SK-N-SH treated with all-trans-retinoic acid at 6 μM for 48 hours (cell line): ENCODE data around the gene MYPN.

Experiments used
- ATAC-seq: fragments of 200-7000 bp; cut with Tn5 transposase; 3 replicates; pipeline ENCODE4 v1.9.1; 2020; ENCODE audit warnings: mild to moderate bottlenecking, moderate library complexity
- ARNTL ChIP-seq: fragments of 450-650 bp; formaldehyde crosslinking; IDR thresholded peaks from 2 replicates; pipeline ENCODE4 v1.5.0; 2020; ENCODE audit warnings: low read depth, mild to moderate bottlenecking, moderate library complexity, borderline replicate concordance
- CSDC2 ChIP-seq: fragments of 250-450 bp; sonication (Bioruptor Pico); IDR thresholded peaks from 2 replicates; pipeline ENCODE4 v1.5.0; 2020; ENCODE audit warnings: mild to moderate bottlenecking, moderate library complexity
- ESRRG ChIP-seq: fragments of 250-450 bp; sonication (Bioruptor Pico); IDR thresholded peaks from 2 replicates; pipeline ENCODE4 v1.6.1; 2021; ENCODE audit warnings: mild to moderate bottlenecking
- GLIS3 ChIP-seq: fragments of 250-450 bp; sonication (Bioruptor Pico); IDR thresholded peaks from 2 replicates; pipeline ENCODE4 v1.5.0; 2020; ENCODE audit warnings: mild to moderate bottlenecking, moderate library complexity
- OSR1 ChIP-seq: fragments of 250-450 bp; sonication (Bioruptor Pico); IDR thresholded peaks from 2 replicates; pipeline ENCODE4 v1.8.0; 2022; ENCODE audit warnings: moderate library complexity, mild to moderate bottlenecking, inconsistent platforms
- PPARA ChIP-seq: fragments of 250-450 bp; sonication (Bioruptor Pico); IDR thresholded peaks from 2 replicates; pipeline ENCODE4 v1.5.0; 2020; ENCODE audit warnings: mild to moderate bottlenecking, borderline replicate concordance
- RARB ChIP-seq: fragments of 250-450 bp; sonication (Bioruptor Pico); IDR thresholded peaks from 2 replicates; pipeline ENCODE4 v1.8.0; 2021; ENCODE audit warnings: mild to moderate bottlenecking, moderate library complexity
- TCF4 ChIP-seq: fragments of 250-450 bp; sonication (Bioruptor Pico); IDR thresholded peaks from 2 replicates; pipeline ENCODE4 v1.8.0; 2021; ENCODE audit warnings: mild to moderate bottlenecking, moderate library complexity, borderline replicate concordance
- TOX ChIP-seq: fragments of 250-450 bp; sonication (Bioruptor Pico); IDR thresholded peaks from 2 replicates; pipeline ENCODE4 v1.8.0; 2021; ENCODE audit warnings: mild to moderate bottlenecking, moderate library complexity, borderline replicate concordance
- ZC3H10 ChIP-seq: fragments of 250-450 bp; sonication (Bioruptor Pico); IDR thresholded peaks from 2 replicates; pipeline ENCODE4 v1.5.1; 2021; ENCODE audit warnings: mild to moderate bottlenecking, moderate library complexity
- ZFP3 ChIP-seq: fragments of 250-450 bp; sonication (Bioruptor Pico); IDR thresholded peaks from 2 replicates; pipeline ENCODE4 v1.5.0; 2020; ENCODE audit warnings: mild to moderate bottlenecking, moderate library complexity
- ZFP30 ChIP-seq: fragments of 450-650 bp; formaldehyde crosslinking; IDR thresholded peaks from 2 replicates; pipeline ENCODE4 v1.5.0; 2022; ENCODE audit warnings: mild to moderate bottlenecking, moderate library complexity
- ZNF565 ChIP-seq: fragments of 450-650 bp; formaldehyde crosslinking; conservative IDR thresholded peaks from 2 replicates; pipeline ENCODE4 v1.5.0; 2020; ENCODE audit warnings: low read depth, mild to moderate bottlenecking, moderate library complexity
- ZNF8 ChIP-seq: fragments of 450-650 bp; formaldehyde crosslinking; IDR thresholded peaks from 2 replicates; pipeline ENCODE4 v1.5.0; 2020; ENCODE audit warnings: mild to moderate bottlenecking, moderate library complexity
- TF ChIP-seq, protein P1 (sequence below): fragments of 250-450 bp; sonication (Bioruptor Pico); IDR thresholded peaks from 2 replicates; pipeline ENCODE4 v1.8.0; 2021; ENCODE audit warnings: low read depth, mild to moderate bottlenecking, moderate library complexity, borderline replicate concordance
- TF ChIP-seq, protein P2 (sequence below): fragments of 250-450 bp; sonication (Bioruptor Pico); IDR thresholded peaks from 2 replicates; pipeline ENCODE4 v1.5.1; 2020; ENCODE audit warnings: low read depth, mild to moderate bottlenecking, moderate library complexity
- TF ChIP-seq, protein P3 (sequence below): fragments of 250-450 bp; sonication (Bioruptor Pico); IDR thresholded peaks from 2 replicates; pipeline ENCODE4 v1.8.0; 2020; ENCODE audit warnings: mild to moderate bottlenecking, moderate library complexity, borderline replicate concordance
- TF ChIP-seq, protein P4 (sequence below): fragments of 250-450 bp; sonication (Bioruptor Pico); IDR thresholded peaks from 2 replicates; pipeline ENCODE4 v1.5.1; 2021; ENCODE audit warnings: mild to moderate bottlenecking, moderate library complexity

The MYPN gene

DNA sequence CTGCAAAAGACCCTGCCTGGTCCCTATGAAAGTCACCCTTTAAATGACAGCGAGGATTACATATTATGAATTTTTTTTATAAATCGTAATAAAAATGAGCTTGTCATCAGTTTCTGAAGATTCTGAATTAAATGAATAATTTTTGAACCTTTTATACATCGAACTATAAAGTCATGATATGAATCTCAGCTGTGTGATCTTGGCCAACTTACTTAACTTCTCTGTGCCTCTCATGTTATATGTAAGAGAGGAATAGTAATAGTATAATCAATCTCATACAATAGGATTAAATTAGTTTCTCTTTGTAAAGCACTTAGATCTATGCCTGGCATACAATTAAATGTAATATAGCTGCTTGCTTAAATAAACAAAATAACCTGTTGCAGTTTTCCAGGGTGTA, 127.9 kb downstream of the MYPN start:
- TF ChIP-seq, protein P1, sequence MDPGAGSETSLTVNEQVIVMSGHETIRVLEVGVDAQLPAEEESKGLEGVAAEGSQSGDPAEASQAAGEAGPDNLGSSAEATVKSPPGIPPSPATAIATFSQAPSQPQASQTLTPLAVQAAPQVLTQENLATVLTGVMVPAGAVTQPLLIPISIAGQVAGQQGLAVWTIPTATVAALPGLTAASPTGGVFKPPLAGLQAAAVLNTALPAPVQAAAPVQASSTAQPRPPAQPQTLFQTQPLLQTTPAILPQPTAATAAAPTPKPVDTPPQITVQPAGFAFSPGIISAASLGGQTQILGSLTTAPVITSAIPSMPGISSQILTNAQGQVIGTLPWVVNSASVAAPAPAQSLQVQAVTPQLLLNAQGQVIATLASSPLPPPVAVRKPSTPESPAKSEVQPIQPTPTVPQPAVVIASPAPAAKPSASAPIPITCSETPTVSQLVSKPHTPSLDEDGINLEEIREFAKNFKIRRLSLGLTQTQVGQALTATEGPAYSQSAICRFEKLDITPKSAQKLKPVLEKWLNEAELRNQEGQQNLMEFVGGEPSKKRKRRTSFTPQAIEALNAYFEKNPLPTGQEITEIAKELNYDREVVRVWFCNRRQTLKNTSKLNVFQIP (CRISPR knock-in tag) = no peak
- TF ChIP-seq ESRRG (CRISPR knock-in tag) (no peak), ZC3H10 (CRISPR knock-in tag) (no peak), ZNF565 (CRISPR knock-in tag) (no peak)
- TF ChIP-seq, protein P2, sequence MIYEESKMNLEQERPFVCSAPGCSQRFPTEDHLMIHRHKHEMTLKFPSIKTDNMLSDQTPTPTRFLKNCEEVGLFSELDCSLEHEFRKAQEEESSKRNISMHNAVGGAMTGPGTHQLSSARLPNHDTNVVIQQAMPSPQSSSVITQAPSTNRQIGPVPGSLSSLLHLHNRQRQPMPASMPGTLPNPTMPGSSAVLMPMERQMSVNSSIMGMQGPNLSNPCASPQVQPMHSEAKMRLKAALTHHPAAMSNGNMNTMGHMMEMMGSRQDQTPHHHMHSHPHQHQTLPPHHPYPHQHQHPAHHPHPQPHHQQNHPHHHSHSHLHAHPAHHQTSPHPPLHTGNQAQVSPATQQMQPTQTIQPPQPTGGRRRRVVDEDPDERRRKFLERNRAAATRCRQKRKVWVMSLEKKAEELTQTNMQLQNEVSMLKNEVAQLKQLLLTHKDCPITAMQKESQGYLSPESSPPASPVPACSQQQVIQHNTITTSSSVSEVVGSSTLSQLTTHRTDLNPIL (CRISPR knock-in tag) = no peak
- ATAC-seq = no peak

DNA sequence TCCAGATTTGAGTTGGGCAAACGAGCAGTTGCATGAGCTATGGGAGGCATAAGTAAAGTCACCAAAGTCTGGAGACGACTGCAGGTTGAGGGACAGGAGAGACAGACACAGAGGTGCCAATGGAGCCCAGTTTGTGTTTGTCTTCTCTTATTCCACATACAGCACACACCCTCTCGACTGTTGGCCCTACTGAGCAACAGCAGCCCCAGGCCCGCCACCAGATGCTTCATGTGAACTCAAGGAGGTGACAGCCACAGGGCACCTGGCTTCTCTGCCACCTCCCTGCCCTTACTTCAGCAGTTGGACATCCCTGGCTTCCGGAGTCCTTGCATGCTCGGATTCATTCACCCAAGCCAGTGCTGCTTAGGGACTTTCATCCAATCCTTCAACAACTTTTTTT, 129.1 kb downstream of the MYPN start:
- ATAC-seq = no peak
- TF ChIP-seq, protein P2 (CRISPR knock-in tag) = no peak
- TF ChIP-seq ARNTL (CRISPR knock-in tag) (no peak), PPARA (CRISPR knock-in tag) (no peak), ZFP3 (CRISPR knock-in tag) (no peak), TCF4 (CRISPR knock-in tag) (no peak)
- TF ChIP-seq, protein P1 (CRISPR knock-in tag) = no peak

DNA sequence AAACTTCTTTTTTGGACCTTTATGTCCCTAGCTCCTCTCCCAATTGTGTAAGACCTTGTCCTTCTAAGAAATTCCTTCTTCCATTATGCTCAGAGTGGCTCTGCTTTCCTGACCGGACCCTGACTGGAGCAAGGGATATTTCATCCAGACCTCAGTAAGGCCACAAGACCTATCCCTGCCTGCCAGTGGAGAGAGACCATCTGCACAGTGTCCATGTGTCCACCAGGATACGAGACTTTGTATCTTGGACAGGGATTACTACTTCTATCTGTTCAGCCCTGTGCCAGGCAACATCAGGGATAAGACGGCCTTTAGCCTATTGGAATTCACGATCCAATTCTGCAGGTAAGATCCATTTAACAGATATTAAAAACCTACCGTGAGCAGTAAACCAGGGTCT, 129.8 kb downstream of the MYPN start:
- no peak for TF ChIP-seq OSR1 (CRISPR knock-in tag)
- TF ChIP-seq, protein P2 (CRISPR knock-in tag) = no peak
- TF ChIP-seq, protein P1 (CRISPR knock-in tag) = no peak
- TF ChIP-seq, all 23 proteins: peak for 0
- ATAC-seq = no peak

DNA sequence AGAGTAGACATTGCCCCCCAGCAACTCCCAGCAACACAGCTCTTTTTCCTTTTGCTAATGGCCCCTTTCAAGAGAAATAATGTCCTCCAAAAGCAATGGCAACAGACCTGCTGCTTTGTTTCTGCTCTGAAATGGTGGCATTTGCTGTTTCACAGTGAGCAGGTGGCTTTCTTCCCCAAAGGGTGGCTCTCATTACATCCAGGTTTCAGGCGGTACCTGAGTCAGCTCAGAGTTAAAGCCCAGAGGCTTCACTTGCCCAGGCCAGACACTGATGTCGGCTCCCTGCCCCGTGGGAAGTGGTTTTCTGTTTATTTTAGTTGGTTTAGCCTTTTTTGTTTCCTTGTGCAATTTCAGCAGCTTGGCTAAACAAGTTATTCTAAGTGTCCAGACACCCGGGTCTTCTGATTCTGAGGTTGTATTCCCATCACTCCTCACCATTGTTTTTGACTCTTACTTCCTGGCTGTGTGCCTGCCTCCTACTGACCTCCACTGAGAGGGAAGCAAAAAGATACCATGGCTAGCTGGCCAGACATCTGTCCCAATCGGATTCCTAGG, 130.4 kb downstream of the MYPN start:
- TF ChIP-seq, protein P3, sequence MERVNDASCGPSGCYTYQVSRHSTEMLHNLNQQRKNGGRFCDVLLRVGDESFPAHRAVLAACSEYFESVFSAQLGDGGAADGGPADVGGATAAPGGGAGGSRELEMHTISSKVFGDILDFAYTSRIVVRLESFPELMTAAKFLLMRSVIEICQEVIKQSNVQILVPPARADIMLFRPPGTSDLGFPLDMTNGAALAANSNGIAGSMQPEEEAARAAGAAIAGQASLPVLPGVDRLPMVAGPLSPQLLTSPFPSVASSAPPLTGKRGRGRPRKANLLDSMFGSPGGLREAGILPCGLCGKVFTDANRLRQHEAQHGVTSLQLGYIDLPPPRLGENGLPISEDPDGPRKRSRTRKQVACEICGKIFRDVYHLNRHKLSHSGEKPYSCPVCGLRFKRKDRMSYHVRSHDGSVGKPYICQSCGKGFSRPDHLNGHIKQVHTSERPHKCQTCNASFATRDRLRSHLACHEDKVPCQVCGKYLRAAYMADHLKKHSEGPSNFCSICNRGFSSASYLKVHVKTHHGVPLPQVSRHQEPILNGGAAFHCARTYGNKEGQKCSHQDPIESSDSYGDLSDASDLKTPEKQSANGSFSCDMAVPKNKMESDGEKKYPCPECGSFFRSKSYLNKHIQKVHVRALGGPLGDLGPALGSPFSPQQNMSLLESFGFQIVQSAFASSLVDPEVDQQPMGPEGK (CRISPR knock-in tag) = no peak
- TF ChIP-seq OSR1 (CRISPR knock-in tag) = no peak
- TF ChIP-seq RARB (CRISPR knock-in tag) = no peak
- no peak for TF ChIP-seq CSDC2
- TF ChIP-seq, protein P4, sequence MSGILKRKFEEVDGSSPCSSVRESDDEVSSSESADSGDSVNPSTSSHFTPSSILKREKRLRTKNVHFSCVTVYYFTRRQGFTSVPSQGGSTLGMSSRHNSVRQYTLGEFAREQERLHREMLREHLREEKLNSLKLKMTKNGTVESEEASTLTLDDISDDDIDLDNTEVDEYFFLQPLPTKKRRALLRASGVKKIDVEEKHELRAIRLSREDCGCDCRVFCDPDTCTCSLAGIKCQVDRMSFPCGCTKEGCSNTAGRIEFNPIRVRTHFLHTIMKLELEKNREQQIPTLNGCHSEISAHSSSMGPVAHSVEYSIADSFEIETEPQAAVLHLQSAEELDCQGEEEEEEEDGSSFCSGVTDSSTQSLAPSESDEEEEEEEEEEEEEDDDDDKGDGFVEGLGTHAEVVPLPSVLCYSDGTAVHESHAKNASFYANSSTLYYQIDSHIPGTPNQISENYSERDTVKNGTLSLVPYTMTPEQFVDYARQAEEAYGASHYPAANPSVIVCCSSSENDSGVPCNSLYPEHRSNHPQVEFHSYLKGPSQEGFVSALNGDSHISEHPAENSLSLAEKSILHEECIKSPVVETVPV (CRISPR knock-in tag) = no peak
- TF ChIP-seq GLIS3 (CRISPR knock-in tag) = no peak
- TF ChIP-seq ZFP30 (CRISPR knock-in tag) = no peak
- no peak for TF ChIP-seq TOX (CRISPR knock-in tag)
- no peak for TF ChIP-seq ZNF8 (CRISPR knock-in tag)
- ATAC-seq = no peak
